GM19351 (cell line): ENCODE results near the gene MTERF1.

ENCODE experiments used
- ATAC-seq: cut with Tn5 transposase; IDR thresholded peaks from one replicate; pipeline ENCODE4 v1.9.1; 2021; ENCODE audit warnings: mild to moderate bottlenecking, moderate library complexity; ENCODE audit not compliant: unreplicated experiment

The MTERF1 gene

DNA sequence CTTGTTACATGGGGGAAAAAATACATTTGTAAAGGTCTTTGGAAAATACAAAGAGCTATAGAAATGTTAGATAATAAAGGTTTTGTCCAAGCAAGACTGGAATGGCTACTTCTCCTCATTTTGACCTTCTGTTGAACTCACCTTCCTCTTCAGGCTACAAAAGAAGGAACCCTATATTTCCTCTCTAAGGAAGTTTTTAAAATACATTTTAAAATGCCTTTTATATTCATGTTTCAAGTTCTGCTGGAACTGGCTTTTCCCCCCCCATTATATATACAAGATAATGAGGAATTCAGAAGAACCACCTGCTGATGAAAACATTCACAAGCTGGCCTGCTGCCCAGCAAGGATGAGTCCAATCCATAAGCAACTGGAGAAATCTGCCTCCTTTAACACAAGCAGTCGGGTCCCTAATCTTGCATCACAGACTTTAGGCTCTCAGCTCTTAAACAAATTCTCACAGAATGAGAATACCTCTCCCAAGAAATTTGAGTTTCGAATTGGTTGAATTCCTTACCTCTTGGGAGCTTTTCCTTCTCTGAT, 44.6 kb downstream of the MTERF1 start:
- ATAC-seq: no peak

DNA sequence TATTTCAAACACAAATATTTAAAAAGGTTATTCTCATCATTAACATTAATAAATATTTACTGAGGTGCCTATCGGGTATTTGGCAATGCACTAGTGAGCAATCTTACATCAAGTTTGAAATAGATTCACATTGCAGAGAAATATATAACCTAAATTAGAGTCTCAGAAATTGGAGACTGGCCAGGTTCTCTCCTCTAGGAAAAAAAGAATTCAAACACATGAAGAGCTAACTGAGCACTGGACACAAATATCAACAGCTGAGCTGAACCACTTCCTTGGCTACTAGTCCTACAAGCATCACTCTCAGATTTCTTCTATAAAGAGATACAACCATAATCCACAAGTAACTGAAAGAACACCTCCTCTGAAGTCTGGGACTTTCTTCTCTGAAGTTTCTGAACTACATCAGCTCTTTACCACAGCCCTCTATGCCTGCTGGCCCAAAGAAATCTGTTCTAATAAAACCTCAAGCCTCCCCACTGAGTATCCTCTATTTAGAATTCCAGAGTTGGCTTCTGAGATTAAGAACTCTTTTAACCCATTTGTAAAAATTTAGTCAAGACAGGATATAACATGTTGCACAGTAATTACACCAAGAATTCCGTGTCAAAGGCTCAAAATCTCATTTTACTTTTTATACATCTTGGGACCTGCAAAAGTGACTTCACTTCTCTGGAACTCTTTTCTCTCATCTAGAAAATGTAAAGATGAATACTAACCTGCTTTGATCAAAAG, 45.2 kb downstream of the MTERF1 start:
- ATAC-seq: no peak

DNA sequence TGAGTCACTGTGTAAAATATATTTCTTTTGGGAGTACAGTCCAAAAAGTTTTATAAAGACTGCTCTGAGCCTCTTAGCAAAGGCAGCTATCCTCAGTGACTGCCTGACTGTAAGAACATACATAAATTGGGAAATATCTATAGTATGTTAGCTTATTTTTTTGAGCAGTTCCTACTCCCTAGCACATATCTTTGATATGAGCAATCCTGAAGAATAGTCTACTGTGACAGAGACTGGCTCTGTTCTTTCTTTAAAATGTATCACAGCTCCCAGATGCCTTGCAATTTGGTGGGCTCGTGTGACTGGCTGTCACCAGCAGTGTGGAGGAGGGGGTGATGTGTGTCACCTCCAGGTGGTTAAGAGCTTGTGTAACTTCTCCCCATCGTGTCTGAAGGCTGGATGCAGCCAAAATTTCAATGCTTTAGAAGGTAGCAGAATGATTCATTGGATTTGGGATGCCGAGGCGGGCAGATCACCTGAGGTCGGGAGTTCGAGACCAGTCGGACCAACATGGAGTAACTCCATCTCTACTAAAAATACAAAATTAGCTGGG, 47.9 kb downstream of the MTERF1 start:
- ATAC-seq: no peak

DNA sequence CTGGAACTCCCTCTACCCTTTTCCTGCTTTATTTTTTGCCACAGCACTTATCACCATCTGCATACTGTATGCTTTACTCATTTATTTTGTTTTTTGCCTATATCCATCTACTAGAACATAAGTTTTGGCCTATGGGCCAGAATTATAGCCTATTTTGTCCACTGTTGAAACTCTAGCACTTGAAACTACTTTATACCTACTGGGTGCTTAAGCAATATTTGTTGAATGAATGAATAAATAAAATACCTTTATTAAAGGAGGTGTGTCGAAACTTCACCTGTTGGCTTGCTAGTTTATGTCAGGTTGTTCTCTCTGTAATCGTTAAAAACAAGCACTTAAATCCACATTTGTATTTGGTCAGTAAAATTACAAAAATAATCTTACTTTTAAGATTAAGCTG, 53.3 kb downstream of the MTERF1 start:
- ATAC-seq: no peak

DNA sequence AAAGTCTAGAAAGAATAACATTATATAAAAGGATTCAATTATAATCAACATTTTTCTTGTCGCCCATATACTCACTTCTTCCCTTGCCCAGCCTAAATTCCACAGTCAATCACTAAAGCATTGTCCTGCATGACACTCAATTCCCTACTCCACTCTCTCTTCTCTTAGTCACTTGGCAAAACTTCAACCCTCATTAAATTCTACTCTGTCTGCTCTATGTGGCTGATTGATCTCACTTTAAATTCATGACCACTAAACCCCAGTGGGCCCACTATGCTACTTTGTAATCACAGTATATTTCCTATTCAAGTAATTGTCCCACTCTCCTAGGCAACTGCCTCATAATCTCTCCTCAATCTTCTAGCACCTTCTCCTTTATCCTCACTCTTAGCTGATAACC, 54.1 kb downstream of the MTERF1 start:
- ATAC-seq: no peak

DNA sequence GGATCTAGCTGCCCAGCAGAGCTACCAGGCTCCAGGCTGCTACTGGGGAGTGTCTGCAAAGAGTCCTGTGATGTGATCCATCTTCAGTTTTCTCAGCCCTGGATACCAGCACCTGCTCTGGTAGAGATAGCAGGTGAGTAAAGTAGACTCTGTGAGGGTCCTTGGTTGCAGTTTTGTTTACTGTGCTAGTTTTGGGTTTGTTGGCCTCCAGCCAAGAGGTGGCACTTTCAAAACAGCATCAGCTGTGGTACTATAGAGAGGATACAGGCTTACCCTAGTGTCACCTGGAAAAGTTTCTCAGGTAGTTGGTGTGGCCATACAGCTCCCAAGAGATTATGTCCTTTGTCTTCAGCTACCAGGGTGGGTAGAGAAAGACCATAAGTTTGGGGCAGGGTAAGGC, 56.3 kb downstream of the MTERF1 start:
- no peak for ATAC-seq
